ENCODE measurements around the gene LLGL2. TPM values are rescaled to one million over a fixed set of nuclear protein-coding genes. Genes with fewer than 3 reads are reported as not detected.

Gene LLGL2
- total RNA-seq, 2 donors from 2014 or later: 6.4 to 20.0 TPM

DNA sequence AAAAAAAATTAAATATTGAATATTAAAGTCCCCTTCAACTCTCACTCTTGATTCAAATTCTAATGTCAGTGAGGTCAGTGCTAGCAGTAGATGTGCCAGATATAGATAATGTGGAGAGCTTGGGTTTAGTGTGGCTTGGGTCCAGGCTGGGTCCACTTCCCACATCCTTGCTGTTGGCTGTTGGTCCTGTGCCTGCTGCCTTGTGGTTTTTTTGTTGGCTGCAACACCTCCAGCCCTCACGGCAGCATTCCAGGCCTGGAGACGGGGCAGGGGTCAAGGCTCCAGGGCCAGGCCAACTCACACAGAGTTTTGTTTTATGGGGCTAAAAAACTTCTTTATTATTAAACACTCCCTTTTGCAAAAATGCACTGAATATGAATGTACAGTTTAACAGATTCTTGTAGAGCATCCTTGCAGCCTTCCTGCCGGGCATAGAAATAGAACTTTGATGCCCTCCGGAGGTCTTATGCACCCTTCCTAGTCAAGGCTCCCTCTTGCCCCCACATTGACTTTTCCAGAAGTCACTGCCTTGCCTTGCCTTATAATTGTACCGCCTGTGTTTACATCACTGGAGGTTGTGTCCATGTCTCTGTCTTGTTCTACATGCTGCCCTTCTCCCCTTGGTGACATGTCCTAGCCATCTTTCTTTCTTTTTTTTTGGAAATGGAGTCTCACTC is 36.6 kb downstream of the LLGL2 start:
- Histone ChIP-seq H3K9me3 (no peaks in the 10 kb centered on the region), H3K27ac (no peak overlapping the region), H3K36me3 (peaks cover 2% of the 10 kb centered on the region), H3K4me3 (no peak overlapping the region), H3K27me3 (replicated peaks; ENCODE audit: insufficient read depth) (no peaks in the 10 kb centered on the region), H3K4me1 (ENCODE audit: control insufficient read depth in 1 of 2, low read depth in 2 of 2) (peaks cover 0 to 5% of the 10 kb centered on the region in 2 donors)
- TF ChIP-seq, protein P1, sequence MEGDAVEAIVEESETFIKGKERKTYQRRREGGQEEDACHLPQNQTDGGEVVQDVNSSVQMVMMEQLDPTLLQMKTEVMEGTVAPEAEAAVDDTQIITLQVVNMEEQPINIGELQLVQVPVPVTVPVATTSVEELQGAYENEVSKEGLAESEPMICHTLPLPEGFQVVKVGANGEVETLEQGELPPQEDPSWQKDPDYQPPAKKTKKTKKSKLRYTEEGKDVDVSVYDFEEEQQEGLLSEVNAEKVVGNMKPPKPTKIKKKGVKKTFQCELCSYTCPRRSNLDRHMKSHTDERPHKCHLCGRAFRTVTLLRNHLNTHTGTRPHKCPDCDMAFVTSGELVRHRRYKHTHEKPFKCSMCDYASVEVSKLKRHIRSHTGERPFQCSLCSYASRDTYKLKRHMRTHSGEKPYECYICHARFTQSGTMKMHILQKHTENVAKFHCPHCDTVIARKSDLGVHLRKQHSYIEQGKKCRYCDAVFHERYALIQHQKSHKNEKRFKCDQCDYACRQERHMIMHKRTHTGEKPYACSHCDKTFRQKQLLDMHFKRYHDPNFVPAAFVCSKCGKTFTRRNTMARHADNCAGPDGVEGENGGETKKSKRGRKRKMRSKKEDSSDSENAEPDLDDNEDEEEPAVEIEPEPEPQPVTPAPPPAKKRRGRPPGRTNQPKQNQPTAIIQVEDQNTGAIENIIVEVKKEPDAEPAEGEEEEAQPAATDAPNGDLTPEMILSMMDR (IDR thresholded peaks at IDR 0.05): no peak
- ATAC-seq (ENCODE audit: insufficient number of reproducible peaks, low FRiP score, low read depth) (no peak), DNase-seq (ENCODE audit: low spot score) (no peak)

DNA sequence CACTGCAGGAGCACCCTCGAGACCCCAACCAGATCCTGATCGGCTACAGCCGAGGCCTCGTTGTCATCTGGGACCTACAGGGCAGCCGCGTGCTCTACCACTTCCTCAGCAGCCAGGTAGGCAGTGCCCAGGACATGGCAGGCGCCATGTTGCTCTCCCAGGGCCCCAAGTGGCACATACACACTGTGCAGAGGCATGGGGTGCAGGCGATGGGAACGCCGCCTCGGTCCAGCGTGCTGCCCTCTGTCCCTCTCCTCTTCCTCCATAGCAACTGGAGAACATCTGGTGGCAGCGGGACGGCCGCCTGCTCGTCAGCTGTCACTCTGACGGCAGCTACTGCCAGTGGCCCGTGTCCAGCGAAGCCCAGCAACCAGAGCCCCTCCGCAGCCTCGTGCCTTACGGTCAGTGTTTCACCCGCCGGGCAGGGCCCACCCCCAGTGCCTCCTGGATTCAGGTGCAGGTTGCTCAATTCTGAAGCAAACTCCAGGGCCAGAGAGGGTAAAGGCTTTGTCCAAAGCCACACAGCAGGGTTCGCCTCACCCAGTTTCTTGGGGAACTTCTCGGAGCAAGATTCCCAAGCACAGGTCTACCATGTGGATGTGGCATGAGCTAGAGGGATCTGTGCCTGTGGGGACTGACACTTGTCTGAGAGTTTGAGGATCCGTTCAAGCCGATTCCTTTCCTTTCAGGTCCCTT is 37.7 kb downstream of the LLGL2 start:
- Histone ChIP-seq H3K4me1 (ENCODE audit: control insufficient read depth in 1 of 2, low read depth in 2 of 2) (no peaks in the 10 kb centered on the region), H3K9me3 (no peaks in the 10 kb centered on the region), H3K27me3 (replicated peaks; ENCODE audit: insufficient read depth) (no peaks in the 10 kb centered on the region), H3K4me3 (no peak overlapping the region), H3K36me3 (peaks cover 2% of the 10 kb centered on the region), H3K27ac (no peak overlapping the region)
- ATAC-seq (ENCODE audit: insufficient number of reproducible peaks, low FRiP score, low read depth) (no peak), DNase-seq (ENCODE audit: low spot score) (no peak)
- TF ChIP-seq, protein P1 (IDR thresholded peaks at IDR 0.05): no peak

DNA sequence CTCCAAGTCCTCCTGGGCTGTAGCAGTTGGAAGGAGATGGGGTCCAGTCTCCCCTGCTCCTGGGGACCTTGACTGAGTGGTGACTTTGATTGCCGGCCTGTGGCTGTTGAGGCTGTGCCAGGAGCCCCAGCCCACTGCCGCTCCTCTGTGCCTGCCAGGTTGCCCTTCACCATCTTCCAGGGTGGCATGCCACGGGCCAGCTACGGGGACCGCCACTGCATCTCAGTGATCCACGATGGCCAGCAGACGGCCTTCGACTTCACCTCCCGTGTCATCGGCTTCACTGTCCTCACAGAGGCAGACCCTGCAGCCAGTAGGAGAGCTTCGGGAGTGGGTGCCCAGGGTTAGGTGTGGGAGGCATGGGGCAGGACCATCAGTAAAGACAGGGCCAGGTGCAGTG is 38.7 kb downstream of the LLGL2 start:
- no peaks in the 10 kb centered on the region for H3K27me3 ChIP-seq (replicated peaks; ENCODE audit: insufficient read depth)
- DNase-seq (ENCODE audit: low spot score) (no peak), ATAC-seq (ENCODE audit: insufficient number of reproducible peaks, low FRiP score, low read depth) (no peak)
- H3K36me3 ChIP-seq: peaks cover 2% of the 10 kb centered on the region
- no peak overlapping the region for H3K27ac ChIP-seq
- no peak overlapping the region for H3K4me3 ChIP-seq
- no peaks in the 10 kb centered on the region for H3K9me3 ChIP-seq
- TF ChIP-seq, protein P1 (IDR thresholded peaks at IDR 0.05): no peak
- no peaks in the 10 kb centered on the region for H3K4me1 ChIP-seq (ENCODE audit: control insufficient read depth in 1 of 2, low read depth in 2 of 2)

DNA sequence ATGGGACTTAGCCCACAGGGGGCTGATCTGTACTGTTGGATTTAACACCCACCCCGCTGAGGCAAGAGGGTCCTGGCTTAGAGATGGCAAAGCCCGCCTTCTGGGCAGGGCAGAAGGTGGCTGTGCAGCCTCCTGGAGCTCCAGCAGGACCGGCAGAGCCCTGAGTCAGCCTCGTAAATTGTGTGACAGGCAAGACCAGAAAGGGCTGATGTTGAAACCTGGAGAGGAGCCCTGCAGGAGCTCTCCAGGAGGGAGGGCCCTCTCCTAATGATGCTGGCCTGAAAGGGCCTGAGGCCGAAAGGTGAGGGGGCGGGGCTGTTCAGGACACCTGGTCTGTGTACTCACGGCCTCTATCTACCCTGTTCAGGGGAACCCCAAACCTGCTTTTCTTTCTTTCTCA is 39.6 kb downstream of the LLGL2 start:
- H3K9me3 ChIP-seq: no peaks in the 10 kb centered on the region
- ATAC-seq (ENCODE audit: insufficient number of reproducible peaks, low FRiP score, low read depth): no peak

DNA sequence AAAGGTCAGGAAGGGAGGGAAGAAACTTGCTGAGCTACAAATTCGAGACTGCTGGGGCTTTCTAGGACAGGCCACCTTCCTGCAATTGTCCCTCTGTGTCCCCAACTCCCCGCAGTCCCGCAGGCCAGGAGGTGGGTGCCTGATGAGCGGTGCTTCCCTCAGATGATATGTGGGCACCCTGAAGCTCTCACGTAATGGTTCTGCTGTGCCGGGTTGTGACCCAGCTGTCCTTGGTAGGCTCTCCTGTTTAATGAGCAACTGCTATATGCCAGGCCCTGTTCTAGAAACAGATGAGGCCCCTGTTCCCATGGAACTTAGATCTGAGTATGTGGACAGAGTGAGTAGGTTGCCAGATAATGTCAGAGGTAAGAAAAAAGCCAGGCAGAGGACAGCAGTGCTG is 40.1 kb downstream of the LLGL2 start:
- no peak for ATAC-seq (ENCODE audit: insufficient number of reproducible peaks, low FRiP score, low read depth)
- no peak for DNase-seq (ENCODE audit: low spot score)
- no peak overlapping the region for H3K27ac ChIP-seq
- H3K4me1 ChIP-seq (ENCODE audit: control insufficient read depth in 1 of 2, low read depth in 2 of 2): no peaks in the 10 kb centered on the region
- no peak overlapping the region for H3K4me3 ChIP-seq
- peaks cover 2% of the 10 kb centered on the region for H3K36me3 ChIP-seq
- TF ChIP-seq, protein P1 (IDR thresholded peaks at IDR 0.05): no peak
- no peaks in the 10 kb centered on the region for H3K9me3 ChIP-seq
- no peaks in the 10 kb centered on the region for H3K27me3 ChIP-seq (replicated peaks; ENCODE audit: insufficient read depth)

More for the DNA sequence above, 39.6 kb downstream of the LLGL2 start:
- no peak for DNase-seq (ENCODE audit: low spot score)
- H3K27me3 ChIP-seq (replicated peaks; ENCODE audit: insufficient read depth): no peaks in the 10 kb centered on the region
- TF ChIP-seq, protein P1 (IDR thresholded peaks at IDR 0.05): no peak
- peaks cover 2% of the 10 kb centered on the region for H3K36me3 ChIP-seq
- no peaks in the 10 kb centered on the region for H3K4me1 ChIP-seq (ENCODE audit: control insufficient read depth in 1 of 2, low read depth in 2 of 2)
- H3K4me3 ChIP-seq: no peak overlapping the region
- no peak overlapping the region for H3K27ac ChIP-seq

Measured in thoracic aorta (tissue), 2 donors.